ENCODE data around the gene PRXL2B. TPM values are rescaled to one million over a fixed set of nuclear protein-coding genes. Genes with fewer than 3 reads are reported as not detected.

PRXL2B gene
- total RNA-seq, 1 experiment from 2014 or later, result 34.8 TPM

GRCh38 chr1:2596530-2597333, 10.2 kb downstream of the PRXL2B start:
- Histone ChIP-seq H3K4me1 (ENCODE audit: insufficient read depth, low read length, poor library complexity, severe bottlenecking) (peaks cover 8% of the 10 kb centered on the region), H3K4me3 (ENCODE audit: low read depth, low read length, poor library complexity, severe bottlenecking) (no peak overlapping the region), H3K27ac (ENCODE audit: low read depth, low read length, poor library complexity, severe bottlenecking) (no peak overlapping the region), H3K9me3 (ENCODE audit: low read depth, low read length, poor library complexity, severe bottlenecking) (no peaks in the 10 kb centered on the region), H3K36me3 (ENCODE audit: insufficient read depth, low read length, poor library complexity, severe bottlenecking) (no peaks in the 10 kb centered on the region), H3K27me3 (replicated peaks; ENCODE audit: insufficient read depth, low read depth, low read length, poor library complexity) (peaks cover 5% of the 10 kb centered on the region)
- intact Hi-C loops (cut with micrococcal nuclease; ENCODE audit: unreplicated experiment), result no loop called here
- DNase-seq (ENCODE audit: low spot score), result no peak
- CTCF ChIA-PET, result no interaction called here
- TF ChIP-seq EZH2 (IDR thresholded peaks at IDR 0.05; ENCODE audit: borderline replicate concordance, low read depth, low read length, poor library complexity, severe bottlenecking) (no peak), CTCF (conservative IDR thresholded peaks at IDR 0.05; ENCODE audit: low read depth, low read length) (no peak)
- POLR2A ChIA-PET (ENCODE audit: low non-redundant PET), result no interaction called here
- no TSS peak for BruUV-seq (replicated peaks)

GRCh38 chr1:2597441-2598328, 11.1 kb downstream of the PRXL2B start:
- Histone ChIP-seq H3K27me3 (replicated peaks; ENCODE audit: insufficient read depth, low read depth, low read length, poor library complexity) (peaks cover 10% of the 10 kb centered on the region), H3K27ac (ENCODE audit: low read depth, low read length, poor library complexity, severe bottlenecking) (no peak overlapping the region), H3K4me1 (ENCODE audit: insufficient read depth, low read length, poor library complexity, severe bottlenecking) (peaks cover 8% of the 10 kb centered on the region), H3K9me3 (ENCODE audit: low read depth, low read length, poor library complexity, severe bottlenecking) (no peaks in the 10 kb centered on the region), H3K36me3 (ENCODE audit: insufficient read depth, low read length, poor library complexity, severe bottlenecking) (no peaks in the 10 kb centered on the region), H3K4me3 (ENCODE audit: low read depth, low read length, poor library complexity, severe bottlenecking) (no peak overlapping the region)
- intact Hi-C loops (cut with micrococcal nuclease; ENCODE audit: unreplicated experiment), result no loop called here
- POLR2A ChIA-PET (ENCODE audit: low non-redundant PET), result no interaction called here
- CTCF ChIA-PET, result no interaction called here
- TF ChIP-seq EZH2 (IDR thresholded peaks at IDR 0.05; ENCODE audit: borderline replicate concordance, low read depth, low read length, poor library complexity, severe bottlenecking) (no peak), CTCF (conservative IDR thresholded peaks at IDR 0.05; ENCODE audit: low read depth, low read length) (no peak)
- no peak for DNase-seq (ENCODE audit: low spot score)
- BruUV-seq (replicated peaks), result no TSS peak

GRCh38 chr1:2598329-2598931, 11.9 kb downstream of the PRXL2B start:
- intact Hi-C loops (cut with micrococcal nuclease; ENCODE audit: unreplicated experiment), result no loop called here
- ChIA-PET CTCF (no interaction called here), POLR2A (ENCODE audit: low non-redundant PET) (interaction anchor here (0.6 kb wide), 1 partner anchor 177 kb away, joined by 3 read pairs; no protein-coding TSS in a partner anchor)
- no TSS peak for BruUV-seq (replicated peaks)
- H3K27ac ChIP-seq (ENCODE audit: low read depth, low read length, poor library complexity, severe bottlenecking), result no peak overlapping the region
- no peaks in the 10 kb centered on the region for H3K36me3 ChIP-seq (ENCODE audit: insufficient read depth, low read length, poor library complexity, severe bottlenecking)
- peaks cover 10% of the 10 kb centered on the region for H3K27me3 ChIP-seq (replicated peaks; ENCODE audit: insufficient read depth, low read depth, low read length, poor library complexity)
- no peak overlapping the region for H3K4me3 ChIP-seq (ENCODE audit: low read depth, low read length, poor library complexity, severe bottlenecking)
- no peak for DNase-seq (ENCODE audit: low spot score)
- no peaks in the 10 kb centered on the region for H3K9me3 ChIP-seq (ENCODE audit: low read depth, low read length, poor library complexity, severe bottlenecking)
- peaks cover 8% of the 10 kb centered on the region for H3K4me1 ChIP-seq (ENCODE audit: insufficient read depth, low read length, poor library complexity, severe bottlenecking)
- TF ChIP-seq CTCF (conservative IDR thresholded peaks at IDR 0.05; ENCODE audit: low read depth, low read length) (no peak), EZH2 (IDR thresholded peaks at IDR 0.05; ENCODE audit: borderline replicate concordance, low read depth, low read length, poor library complexity, severe bottlenecking) (no peak)
